Stimulated activated CD8-positive, alpha-beta memory T cell treated with anti-CD3 and anti-CD28 coated beads, Interleukin-12 subunit alpha, Interleukin-12 subunit beta, amount 100 ng/mL, for 24 hours (primary cell): ENCODE measurements around the gene APLP2.
"Not testable (repeated sequence)": the region's sequence is repeated elsewhere in the genome, so short reads cannot be mapped to it uniquely, and the experiment has no call there.

Experiments used
- DNase-seq: peaks from one replicate; pipeline ENCODE4 v3.0.0-alpha.2; 2020; ENCODE audit errors: extremely low read depth

The APLP2 gene

DNA sequence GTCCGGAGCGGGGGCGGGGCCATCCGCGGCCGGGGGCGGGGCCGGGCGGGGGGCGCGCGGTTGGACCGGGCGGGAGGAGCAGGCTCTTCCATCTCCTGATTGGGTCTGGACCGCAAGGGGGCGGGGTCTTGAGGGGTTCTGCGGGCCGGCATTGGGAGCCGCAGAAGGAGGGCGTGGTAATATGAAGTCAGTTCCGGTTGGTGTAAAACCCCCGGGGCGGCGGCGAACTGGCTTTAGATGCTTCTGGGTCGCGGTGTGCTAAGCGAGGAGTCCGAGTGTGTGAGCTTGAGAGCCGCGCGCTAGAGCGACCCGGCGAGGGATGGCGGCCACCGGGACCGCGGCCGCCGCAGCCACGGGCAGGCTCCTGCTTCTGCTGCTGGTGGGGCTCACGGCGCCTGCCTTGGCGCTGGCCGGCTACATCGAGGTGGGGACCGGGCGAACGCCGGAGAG lies at the start of gene APLP2:
TSS of gene APLP2 (plus strand) at position 236 of the 450 bp plus-strand sequence. CDS start at position 320, 84 bp downstream.
- peak; percentile 95 for DNase-seq

DNA sequence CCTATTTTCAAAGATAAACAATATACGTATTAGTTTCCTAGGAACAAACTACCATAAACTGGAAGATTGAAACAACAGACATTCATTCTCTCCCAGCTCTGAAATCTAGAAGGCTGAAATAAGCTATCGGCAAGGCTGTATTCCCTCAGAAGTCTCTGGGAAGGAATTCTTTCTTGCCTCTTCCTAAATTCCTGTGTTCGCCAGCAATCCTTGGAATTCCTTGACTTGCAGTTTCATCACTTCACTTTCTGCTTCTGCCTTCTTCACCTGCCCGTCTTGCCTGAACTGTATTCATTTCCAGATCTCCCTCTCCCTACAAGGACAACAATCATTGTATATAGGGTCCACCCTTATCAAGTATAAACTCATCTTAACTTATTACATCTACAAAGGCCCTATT lies 49.4 kb upstream of the APLP2 start:
- DNase-seq = no peak

DNA sequence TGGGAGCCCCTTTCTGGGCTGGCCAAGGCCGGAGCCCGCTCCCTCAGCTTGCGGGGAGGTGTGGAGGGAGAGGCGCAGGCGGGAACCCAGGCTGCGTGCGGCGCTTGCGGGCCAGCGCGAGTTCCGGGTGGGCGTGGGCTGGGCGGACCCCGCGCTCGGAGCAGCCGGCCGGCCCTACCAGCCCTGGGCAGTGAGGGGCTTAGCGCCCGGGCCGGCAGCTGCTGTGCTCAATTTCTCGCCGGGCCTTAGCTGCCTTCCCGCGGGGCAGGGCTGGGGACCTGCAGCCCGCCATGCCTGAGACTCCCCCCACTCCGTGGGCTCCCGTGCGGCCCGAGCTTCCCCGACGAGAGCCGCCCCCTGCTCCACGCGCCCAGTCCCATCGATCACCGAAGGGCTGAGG lies 48.1 kb upstream of the APLP2 start:
- DNase-seq = not testable (repeated sequence)

DNA sequence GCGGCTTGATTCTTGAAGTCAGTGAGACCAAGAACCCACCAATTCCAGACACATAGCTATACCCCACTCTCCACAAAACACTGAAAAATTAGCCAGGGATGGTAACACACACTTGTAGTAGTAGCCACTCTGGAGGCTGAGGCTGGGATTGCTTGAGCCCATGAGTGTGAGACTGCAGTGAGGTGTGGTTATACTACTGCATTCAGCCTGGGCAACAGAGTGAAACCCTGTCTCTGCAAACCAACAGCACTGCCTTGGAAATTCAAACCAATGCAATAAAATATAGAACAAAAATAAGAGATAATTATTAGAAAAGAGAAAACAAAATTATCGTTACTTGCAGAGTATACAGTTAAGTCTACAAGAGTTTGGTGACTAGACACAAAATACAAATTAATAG lies 46.9 kb upstream of the APLP2 start:
- DNase-seq = no peak

DNA sequence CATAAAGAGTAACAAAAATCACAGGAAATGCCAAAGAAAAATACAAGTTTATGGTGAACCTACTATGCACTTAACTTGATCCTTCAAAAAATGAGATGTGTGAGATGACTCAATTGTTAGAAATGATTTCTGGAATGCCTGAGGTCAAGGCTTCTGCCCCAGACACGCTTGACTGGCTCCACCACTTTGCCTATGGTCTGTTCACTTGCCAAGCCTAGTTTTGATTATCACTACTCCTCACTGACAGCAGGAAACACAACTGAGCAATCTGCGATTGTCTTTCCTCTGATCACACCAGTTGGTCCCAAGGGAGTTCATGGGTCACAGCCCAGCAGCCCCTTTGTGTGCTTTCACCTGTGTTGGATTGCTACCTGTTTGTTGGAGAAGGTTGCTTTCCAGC lies 46.5 kb upstream of the APLP2 start:
- no peak for DNase-seq

DNA sequence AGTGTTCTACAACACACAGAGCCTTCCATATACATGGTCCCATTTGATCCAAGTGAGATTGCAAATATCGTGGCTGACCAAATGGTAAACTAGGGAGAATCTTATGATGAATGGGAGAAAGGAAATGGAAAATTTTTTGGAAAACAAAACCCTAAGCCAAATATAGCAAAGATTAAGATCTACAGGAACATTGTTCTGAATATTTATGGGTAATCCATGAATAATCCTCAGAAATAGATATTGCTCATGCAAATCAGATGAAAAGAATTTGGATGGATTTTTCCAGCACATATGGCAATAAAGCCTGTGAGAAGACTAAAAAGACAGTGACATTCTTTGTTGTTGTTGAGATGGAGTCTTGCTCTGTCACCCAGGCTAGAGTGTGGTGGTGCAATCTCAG lies 45.3 kb upstream of the APLP2 start:
- DNase-seq = no peak

DNA sequence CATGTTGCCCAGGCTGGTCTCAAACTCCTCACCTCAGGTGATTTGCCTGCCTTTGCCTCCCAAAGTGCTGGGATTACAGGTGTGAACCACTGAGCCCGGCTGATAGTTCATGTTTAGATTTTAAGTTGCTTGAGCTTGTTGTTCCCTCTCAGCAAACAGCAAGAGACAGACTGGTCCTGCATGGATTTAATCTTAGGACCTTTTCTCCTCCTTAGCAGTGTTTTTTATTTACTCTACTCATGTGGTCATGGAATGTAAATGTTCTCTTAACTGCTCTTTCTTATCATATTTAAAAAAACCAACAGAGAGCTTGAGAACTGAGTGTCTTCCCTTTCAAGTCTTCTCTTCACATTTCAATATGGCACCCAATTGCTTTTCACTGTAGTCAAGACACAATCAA lies 44.3 kb upstream of the APLP2 start:
- DNase-seq = no peak

DNA sequence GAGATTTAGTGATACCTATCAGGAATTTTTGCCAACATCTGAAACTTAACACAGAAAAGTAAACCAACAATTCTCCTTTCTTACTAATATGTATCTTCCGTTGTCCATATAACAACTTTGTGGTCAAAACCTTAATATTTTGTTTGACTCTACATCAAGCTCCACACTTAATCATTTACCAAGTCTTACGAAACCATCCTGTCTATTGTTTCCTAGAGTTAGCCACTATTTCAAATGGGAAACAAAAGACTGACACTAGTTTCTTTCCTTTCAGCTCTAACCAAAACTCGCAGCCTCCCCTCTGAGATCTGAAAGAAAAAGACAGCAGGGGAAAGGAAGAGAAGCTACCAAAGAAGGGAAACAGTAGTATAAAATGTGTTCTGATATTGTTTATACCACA lies 40.6 kb upstream of the APLP2 start:
- DNase-seq = no peak

DNA sequence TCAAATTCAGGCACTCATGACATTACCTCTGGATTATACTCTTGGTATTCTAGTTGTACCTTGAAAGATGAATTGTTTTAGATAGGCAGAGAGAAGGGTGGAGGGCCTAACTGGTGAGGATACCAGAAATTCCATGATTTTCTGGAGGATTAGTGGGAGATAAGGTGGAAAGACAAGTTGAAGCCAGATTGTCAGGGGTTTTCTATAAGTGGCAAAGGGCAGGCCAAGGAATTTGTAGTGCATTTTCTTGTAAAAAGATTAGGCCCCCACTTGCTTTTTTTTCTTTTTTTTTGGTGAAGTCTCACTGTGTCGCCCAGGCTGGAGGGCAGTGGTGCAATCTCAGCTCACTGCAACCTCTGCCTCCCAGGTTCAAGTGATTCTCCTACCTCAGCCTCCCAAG lies 38.6 kb upstream of the APLP2 start:
- DNase-seq = no peak

DNA sequence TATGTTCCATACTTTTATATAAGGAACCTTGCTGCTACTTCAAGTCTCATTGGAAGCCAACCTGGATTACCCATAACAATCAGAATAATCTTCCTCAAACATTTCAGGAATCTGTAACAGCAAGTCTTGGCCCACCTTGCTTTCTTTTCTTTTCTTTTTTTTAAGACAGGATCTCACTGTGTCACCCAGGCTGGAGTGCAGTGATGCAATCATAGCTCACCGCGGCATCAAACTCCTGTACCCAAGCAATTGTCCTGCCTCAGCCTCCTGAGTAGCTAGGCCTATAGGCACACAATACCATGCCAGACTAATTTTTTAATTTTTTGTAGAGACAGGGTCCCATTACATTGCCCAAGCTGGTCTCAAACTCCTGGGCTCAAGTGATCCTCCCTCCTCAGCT lies 37.7 kb upstream of the APLP2 start:
- no peak for DNase-seq

DNA sequence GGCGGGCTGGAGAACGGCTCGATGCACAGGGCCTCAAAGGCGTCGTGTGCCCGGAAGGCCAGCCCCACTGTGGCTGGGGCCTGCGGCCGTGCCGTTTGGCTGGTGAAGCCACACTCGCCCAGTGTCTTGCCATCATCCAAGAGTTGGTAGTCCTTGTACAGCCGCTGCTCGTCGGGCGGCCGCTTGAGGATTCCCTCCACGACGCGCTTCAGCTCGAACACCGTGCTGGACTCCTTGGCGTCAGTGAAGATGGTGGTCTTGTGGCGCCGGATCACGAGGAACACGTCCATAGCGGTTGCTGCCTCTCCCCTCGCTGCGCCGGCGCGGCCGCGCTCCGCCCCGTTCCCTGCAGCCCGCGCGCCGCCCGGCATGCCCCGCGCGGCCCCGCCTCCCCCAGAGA lies 36.8 kb upstream of the APLP2 start:
- DNase-seq = no peak

DNA sequence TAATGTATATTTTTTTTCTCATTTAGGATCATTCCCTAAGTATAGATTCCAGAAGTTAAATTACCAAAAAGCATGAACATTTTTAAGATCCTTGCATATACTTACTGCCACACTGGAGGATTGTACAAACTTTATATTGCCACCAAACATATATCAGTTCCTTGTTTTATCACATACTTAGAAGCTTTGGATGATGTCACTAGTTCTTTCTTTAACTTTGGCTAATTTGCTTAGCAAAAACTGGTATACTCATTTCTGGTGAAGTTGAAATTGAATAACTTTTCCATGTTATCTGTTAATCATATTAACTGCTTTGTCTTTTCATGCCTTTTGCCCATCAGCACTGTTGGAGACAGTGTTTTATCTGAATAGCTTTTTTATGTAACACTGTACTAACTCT lies 35.5 kb upstream of the APLP2 start:
- no peak for DNase-seq

DNA sequence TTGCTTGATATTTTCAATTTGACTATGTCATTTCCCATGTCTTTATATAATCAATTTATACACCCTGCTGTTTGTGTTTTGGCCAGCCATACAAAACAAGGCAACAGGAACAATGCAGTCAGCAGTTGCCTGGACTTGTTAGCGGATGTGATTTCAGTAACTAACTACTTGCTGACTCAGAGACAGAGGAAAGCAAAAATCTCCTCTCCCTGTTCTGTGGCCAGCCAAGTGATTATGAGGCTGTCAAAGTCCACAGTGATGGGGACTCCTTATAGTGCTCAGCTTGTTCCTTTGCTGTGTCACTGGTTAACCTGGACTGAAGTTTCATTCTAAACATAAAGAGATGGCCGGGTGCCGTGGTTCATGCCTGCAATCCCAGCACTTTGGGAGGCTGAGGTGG lies 32.6 kb upstream of the APLP2 start:
- no peak for DNase-seq

DNA sequence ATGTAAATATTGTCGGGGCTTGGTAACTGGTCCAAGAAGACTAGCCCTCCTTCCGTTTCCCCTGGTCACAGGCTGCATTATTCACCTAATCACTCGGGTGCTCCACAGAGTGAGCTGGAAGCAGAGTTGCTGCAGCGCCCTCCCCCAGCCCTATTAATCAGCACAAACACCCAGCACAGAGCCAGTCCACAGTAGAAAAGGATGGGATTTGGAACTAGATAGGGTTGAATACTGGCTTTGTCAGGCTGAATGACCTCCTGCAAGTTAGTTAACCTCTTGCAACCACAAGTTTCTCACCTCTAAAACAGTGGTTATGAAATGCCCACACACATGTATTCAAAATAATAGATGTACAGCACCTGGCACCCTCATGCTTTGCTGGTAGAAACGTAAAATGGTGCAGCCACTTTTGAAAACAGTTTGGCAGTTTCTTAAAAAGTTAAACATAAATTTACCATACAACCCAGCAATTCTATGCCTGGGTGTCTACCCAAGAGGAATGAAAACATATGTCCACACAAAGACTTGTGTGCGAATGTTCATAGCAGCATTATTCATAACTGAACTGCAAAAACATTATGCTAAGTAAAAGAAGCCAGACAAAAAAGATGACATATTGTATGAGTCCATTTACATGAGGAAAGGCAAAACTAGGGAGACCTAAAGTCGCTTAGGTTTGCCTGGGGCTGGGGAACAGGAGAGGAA lies 31.7 kb upstream of the APLP2 start:
- no peak for DNase-seq

DNA sequence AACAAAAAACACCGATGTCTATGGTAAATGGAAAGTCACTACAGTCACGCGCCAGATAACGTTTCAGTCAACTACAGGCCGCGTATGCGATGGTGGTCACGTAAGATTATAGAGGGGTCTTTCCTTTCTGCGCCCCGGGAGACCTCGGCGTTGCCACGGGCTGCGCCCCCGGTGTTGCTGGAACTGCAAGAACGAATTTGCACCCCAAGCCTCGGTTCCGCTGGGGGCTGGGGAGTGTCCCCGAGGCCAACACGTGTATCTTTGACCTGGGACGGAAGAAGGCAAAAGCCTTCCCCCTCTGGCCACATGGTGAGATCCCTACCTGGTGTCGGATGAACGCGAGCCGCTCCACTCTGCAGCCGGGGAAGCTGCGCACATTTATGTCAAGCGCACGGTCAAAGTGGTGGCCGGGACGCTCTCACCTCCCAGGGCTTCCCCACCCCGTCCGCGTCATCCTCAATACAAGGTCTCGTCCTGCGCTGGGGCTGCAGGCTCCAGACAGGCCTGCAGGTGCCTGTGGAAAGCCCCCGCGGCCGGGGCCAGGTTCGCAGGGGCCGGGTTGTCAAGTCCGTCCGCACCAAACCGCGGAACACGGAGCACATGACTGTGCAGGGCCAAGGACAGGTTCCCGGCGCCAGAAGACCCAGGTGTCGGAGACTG lies 29.3 kb upstream of the APLP2 start:
- DNase-seq = no peak

DNA sequence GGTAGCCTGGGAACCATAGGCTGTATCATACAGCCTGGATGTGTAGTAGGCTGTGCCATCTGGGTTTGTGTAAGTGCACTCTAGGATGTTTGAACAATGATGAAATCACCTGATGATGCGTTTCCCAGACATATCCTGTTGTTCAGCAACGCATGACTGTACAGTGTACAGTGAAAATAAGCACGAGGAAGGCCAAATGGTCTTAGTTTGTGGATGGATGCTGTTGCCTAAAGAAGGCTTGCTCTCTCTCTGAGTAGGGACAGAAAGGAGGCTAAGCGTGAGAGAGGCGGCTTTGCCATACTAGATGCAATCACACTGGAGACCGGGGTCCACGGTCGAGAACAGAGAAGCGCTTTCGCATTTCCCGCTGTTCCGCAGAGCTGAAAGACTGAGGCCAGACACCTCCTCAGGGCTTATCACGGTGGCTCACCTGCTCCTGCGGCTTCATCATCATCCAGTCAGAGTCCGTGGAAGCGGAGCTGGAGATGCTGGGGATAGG lies 27.6 kb upstream of the APLP2 start:
- no peak for DNase-seq

DNA sequence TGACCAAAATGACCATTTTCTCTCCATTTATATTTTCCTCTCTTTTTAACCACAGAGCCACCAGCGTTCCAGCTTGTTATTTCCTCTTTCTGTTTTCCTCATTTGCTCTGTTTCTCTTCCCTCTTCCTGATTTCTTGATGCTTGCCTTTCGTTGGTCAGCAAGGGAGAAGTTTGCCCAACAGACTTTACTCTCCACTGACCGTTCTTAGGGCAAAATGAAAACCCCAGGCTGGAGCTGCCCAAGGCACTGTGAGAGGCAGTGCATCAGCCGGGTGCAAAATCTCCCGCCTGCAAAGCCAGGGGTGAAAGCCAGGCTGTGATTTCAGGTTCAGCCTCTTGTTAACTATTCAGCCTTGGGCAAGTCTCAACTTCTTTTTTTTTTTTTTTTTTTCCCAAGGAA lies 26.1 kb upstream of the APLP2 start:
- no peak for DNase-seq

DNA sequence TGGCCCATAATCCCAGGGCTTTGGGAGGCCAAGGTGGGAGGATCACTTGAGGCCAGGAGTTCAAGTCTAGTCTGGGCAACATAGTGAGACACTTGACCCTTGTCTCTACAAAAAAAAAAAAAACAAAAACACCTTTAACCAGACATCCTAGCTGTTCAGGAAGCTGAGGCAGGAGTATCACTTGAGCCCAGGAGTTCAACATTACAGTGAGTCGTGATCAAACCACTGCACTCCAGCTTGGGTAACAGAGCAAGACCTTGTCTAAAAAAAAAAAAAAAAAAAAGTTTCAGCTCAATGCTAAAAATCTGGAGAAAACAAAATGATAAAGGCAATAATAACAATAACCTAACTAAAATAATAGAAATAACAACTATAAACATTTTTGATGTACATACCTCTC lies 22.6 kb upstream of the APLP2 start:
- DNase-seq = no peak

DNA sequence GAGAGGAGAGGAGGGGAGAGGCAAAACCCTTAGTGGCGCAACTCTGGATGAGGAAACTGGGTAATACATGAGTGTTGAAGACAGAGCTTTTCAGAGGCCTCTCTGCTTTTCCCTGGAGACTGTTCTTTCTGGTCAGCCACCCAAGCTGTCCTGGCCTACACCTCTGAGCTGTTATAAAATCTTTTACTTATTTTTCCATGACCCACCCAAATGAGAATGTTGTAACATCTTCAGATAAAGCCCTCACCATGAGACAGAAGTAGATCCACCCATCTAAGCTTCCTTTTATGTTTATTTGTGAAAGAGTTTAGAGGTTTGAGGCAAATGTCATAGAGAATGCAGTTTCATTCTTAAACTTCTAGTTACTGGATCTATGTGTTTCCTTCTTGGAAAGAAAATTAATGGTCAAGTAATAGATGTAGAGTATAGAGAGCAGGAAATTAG lies 20.3 kb upstream of the APLP2 start:
- DNase-seq = no peak

DNA sequence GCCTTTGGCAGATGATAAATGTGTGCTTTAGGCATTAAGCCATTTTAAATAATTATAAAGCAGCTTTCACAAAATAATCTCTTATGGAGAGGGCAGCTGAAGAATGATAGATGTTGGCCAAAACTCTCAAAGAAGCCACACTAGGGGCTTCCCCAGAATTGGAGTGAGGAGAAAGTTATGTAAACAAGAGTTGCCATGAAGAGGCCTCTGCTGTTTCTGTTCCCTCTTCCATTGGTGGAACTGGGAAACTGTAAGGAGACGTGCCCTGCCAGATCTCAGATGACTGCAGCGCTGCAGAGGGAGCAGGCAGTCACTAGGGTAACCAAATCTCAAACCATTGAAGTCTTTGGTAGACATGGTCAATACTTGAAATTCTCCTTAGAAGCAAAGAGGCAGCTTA lies 19.4 kb upstream of the APLP2 start:
- no peak for DNase-seq

DNA sequence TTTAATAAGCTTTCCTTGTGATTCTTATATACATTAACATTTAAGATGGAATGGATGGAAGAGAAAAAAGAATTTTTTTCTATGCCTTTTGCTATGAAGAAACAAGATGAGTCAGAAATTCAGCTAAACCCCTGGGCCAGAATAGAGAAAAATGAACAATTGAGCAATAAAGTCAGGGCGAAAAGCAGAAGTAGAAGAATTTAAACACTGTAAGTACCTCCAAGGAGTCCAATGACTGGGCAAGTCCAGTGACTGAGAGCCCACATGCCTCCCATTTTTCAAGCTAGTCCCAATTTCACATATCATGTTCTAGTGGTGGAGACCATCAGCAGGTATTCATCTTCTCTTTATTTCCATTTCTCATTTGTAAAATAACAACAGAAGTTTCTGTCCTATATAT lies 18.6 kb upstream of the APLP2 start:
- DNase-seq = no peak

DNA sequence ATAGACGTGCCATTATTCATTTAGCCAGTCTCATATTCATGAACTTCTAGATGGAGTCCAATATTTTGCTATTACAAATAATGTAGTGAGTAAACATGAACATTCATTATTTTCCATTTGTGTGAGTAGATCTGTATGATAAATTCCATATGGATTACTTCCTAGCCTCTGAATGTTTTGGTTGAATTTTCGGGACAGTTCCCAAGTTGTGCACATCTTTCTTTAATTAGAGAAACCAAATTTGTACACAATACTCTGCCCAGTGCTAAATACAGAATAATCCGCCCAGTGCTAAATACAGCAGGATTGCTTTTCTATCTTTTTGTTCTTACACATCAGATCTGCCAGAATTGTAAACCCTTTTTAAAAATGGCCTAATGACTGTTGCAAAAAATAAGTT lies 17.1 kb upstream of the APLP2 start:
- no peak for DNase-seq

DNA sequence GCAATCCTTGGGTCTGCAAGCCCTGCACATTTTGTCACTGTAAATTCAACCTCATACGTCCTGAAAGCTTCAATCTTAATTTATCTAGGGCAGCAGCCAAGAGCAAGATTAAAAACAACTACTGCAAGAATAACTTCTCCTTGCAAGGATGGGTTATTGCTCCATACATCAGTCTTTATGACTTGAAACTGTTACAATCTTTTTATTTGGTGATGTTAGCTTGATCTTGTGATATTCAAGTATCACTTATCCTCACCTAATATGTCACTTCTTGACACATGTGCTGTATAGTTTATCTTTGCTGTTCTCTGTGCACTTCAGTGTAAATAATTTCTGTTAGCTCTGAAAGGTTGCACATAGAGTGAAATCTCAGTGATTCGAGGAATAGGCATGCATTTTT lies 14.7 kb upstream of the APLP2 start:
- DNase-seq = no peak

DNA sequence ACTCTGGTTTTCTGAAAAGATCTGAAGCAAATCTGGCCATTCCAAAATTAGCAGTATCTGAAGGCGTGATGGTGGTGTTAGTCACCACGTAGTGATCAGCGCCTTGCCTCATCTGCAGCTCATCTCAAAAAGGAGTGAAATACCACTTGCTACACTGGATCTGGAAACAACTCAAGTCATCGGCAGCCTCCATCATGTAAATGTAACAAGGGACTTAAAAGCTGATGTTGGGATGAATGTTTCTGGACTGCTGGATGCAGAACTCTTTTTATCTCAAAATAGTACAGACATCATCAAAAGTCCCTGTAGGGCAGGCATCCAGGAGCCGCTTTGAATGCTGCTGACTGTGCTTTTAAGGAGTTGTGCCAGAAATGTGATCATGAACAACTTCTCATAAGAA lies 14.1 kb upstream of the APLP2 start:
- no peak for DNase-seq
